ENCODE data around the gene HDAC4. TPM values are rescaled to one million over a fixed set of nuclear protein-coding genes. Genes with fewer than 3 reads are reported as not detected.

The HDAC4 gene
- total RNA-seq, 2 experiments from 2014 or later: 32.0 to 35.6 TPM

DNA sequence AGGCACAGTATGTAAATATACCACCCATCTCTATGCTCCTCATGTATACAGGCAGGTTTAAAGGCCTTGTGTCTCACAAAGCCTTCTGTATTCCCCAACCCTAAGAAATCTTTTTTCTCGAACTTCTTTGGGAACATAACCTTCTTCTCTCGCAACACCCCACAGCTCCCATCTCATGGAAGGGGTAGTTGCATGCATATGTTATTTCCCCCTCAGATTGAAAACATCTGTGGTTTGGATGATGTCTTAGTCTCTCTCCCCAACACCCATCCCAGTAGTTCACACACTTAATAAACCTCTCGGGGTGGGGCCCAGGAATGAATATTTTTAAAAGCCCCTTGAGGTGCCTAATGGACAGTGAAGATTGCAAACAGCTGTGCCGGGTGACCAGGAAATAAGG is 21.0 kb upstream of the HDAC4 start:
- Mint-ChIP-seq H3K27me3 (ENCODE audit: low read depth) (no peaks in the 10 kb centered on the region), H3K27ac (no peak overlapping the region), H3K4me1 (ENCODE audit: low read depth) (no peaks in the 10 kb centered on the region), H3K4me3 (no peak overlapping the region), H3K9me3 (no peaks in the 10 kb centered on the region), H3K36me3 (ENCODE audit: low read depth) (no peaks in the 10 kb centered on the region)
- intact Hi-C loops (cut with micrococcal nuclease): no loop called here
- DNase-seq: no peak
- CTCF ChIA-PET: no interaction called here

- intact Hi-C loops (cut with micrococcal nuclease): no loop called here
- H3K9me3 Mint-ChIP-seq: no peaks in the 10 kb centered on the region
- no peak overlapping the region for H3K4me3 Mint-ChIP-seq
- H3K27me3 Mint-ChIP-seq (ENCODE audit: low read depth): no peaks in the 10 kb centered on the region
- H3K4me1 Mint-ChIP-seq (ENCODE audit: low read depth): no peaks in the 10 kb centered on the region
- CTCF ChIA-PET: no interaction called here
- no peak overlapping the region for H3K27ac Mint-ChIP-seq
- no peak for DNase-seq
- no peaks in the 10 kb centered on the region for H3K36me3 Mint-ChIP-seq (ENCODE audit: low read depth)
Observed at GRCh38 chr2:239420082-239420481, 19.3 kb upstream of the HDAC4 start.

DNA sequence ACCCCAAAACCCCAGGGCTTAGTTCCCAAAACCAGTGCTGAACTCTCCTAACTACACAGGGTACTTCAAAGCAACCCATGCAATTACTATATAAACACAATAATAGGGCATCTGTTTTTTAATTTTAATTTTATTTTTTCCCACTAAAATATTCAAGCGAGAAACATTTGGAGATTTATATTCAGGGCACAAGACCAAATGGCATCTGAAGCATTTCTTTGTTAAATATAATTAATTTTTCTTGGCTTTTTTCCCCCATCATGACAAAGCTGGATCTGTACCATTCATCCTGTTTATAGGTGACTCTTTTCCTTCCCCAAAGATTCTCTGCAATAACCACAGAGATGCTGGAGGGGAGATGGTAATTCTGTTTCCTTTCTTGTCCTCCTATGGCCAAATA is 18.1 kb upstream of the HDAC4 start:
- intact Hi-C loops (cut with micrococcal nuclease): no loop called here
- no peaks in the 10 kb centered on the region for H3K27me3 Mint-ChIP-seq (ENCODE audit: low read depth)
- CTCF ChIA-PET: interaction anchor here (0.7 kb wide), 1 partner anchor 110 kb away, joined by 3 read pairs; no protein-coding TSS in a partner anchor
- DNase-seq: no peak
- peaks cover 2% of the 10 kb centered on the region for H3K36me3 Mint-ChIP-seq (ENCODE audit: low read depth)
- H3K4me1 Mint-ChIP-seq (ENCODE audit: low read depth): no peaks in the 10 kb centered on the region
- no peak overlapping the region for H3K27ac Mint-ChIP-seq
- no peak overlapping the region for H3K4me3 Mint-ChIP-seq
- peaks cover 5% of the 10 kb centered on the region for H3K9me3 Mint-ChIP-seq

DNA sequence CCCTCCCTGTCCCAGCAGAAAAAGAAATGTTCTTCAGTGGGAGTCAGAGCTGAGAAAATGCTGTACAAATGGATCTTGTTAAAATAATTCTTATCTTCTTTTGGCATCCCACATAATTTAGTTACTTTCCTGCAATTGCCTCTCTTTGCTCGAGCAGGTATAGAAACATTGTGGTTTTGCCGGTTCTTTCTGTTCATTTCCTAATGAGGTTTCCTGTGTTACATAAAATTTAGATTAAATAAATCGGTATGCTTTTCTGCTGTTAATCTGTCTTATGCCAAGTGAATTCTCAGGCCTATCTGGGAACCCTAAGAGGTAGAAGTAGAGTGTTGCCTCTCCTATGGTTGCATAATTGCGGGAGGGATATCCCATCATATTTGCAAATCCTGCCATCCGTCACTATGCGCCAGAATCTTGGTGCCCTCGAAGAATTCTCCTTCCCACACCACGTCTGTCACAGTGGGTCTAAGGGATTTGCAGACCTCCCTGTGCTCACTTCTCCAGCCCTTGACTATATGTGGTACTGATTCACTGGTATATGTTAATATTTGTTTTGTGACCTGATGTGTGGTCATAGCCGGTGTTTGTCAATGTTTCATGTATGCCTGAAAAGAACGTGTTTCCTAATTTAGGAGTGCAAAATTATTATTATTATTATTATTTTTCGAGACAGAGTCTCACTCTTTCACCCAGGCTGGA is 12.2 kb upstream of the HDAC4 start:
- no peak for DNase-seq
- H3K4me3 Mint-ChIP-seq: no peak overlapping the region

GRCh38 chr2:239411549-239412319 is 10.9 kb upstream of the HDAC4 start:
- DNase-seq: no peak
- no peak overlapping the region for H3K4me3 Mint-ChIP-seq
- no peak overlapping the region for H3K27ac Mint-ChIP-seq
- peaks cover 2% of the 10 kb centered on the region for H3K36me3 Mint-ChIP-seq (ENCODE audit: low read depth)
- CTCF ChIA-PET: no interaction called here
- peaks cover 10% of the 10 kb centered on the region for H3K4me1 Mint-ChIP-seq (ENCODE audit: low read depth)
- H3K9me3 Mint-ChIP-seq: peaks cover 7% of the 10 kb centered on the region
- intact Hi-C loops (cut with micrococcal nuclease): no loop called here
- H3K27me3 Mint-ChIP-seq (ENCODE audit: low read depth): no peaks in the 10 kb centered on the region

More for the DNA sequence above, 12.2 kb upstream of the HDAC4 start:
- no peak overlapping the region for H3K27ac Mint-ChIP-seq
- intact Hi-C loops (cut with micrococcal nuclease): no loop called here
- CTCF ChIA-PET: no interaction called here
- peaks cover 10% of the 10 kb centered on the region for H3K4me1 Mint-ChIP-seq (ENCODE audit: low read depth)
- no peaks in the 10 kb centered on the region for H3K27me3 Mint-ChIP-seq (ENCODE audit: low read depth)
- peaks cover 2% of the 10 kb centered on the region for H3K36me3 Mint-ChIP-seq (ENCODE audit: low read depth)
- peaks cover 7% of the 10 kb centered on the region for H3K9me3 Mint-ChIP-seq

DNA sequence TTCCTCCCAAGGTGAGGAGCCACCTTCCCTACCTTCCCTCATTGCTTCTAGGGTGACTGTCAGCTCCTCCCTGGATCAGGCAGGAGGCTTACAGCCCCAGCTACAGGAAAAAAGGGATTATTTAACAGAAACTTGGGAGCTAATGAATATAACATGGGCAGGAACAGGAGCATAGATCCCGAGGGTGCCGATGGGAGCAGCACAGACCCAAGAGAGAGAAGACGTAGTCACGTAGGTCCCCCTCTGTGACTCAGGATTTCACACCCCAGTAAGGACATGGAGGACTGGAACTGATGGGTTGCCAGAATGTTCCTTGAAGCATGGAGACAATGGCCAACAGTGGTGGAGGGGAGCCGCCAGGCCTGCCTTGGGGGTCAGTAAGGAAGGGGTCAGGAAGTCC is 10.3 kb upstream of the HDAC4 start:
- no peak for DNase-seq
- Mint-ChIP-seq H3K9me3 (peaks cover 7% of the 10 kb centered on the region), H3K4me3 (no peak overlapping the region), H3K27ac (no peak overlapping the region), H3K36me3 (ENCODE audit: low read depth) (peaks cover 2% of the 10 kb centered on the region), H3K27me3 (ENCODE audit: low read depth) (no peaks in the 10 kb centered on the region), H3K4me1 (ENCODE audit: low read depth) (peaks cover 10% of the 10 kb centered on the region)
- intact Hi-C loops (cut with micrococcal nuclease): no loop called here
- CTCF ChIA-PET: interaction anchor here (1.0 kb wide), 1 partner anchor 130 kb away, joined by 3 read pairs; no protein-coding TSS in a partner anchor

- no peak overlapping the region for H3K4me3 Mint-ChIP-seq
- CTCF ChIA-PET: interaction anchor here (1.0 kb wide), 1 partner anchor 131 kb away, joined by 3 read pairs; no protein-coding TSS in a partner anchor
- intact Hi-C loops (cut with micrococcal nuclease): no loop called here
Observed at GRCh38 chr2:239409976-239410375, 9.2 kb upstream of the HDAC4 start.

DNA sequence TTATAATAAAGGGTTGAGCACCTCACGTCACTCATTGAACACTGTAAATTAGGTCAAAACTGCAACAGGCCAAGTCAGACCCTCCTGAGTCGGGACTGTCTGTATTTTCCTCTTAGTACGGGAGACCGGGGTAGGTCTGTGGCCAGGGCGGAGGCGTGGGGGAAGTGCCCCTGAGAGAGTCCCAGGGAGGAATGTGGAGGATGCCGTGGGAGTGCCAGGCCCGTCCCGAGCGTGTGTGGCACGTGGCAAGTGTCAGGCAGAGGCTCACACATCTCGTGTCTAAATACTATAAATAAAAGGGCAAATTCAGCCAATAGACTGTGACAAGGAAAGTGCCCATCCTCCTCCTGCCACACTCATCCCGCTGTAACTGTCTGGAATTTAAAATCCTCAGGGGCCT is 6.3 kb upstream of the HDAC4 start:
- CTCF ChIA-PET: no interaction called here
- peaks cover 9% of the 10 kb centered on the region for H3K4me1 Mint-ChIP-seq (ENCODE audit: low read depth)
- no peak overlapping the region for H3K27ac Mint-ChIP-seq
- no peaks in the 10 kb centered on the region for H3K9me3 Mint-ChIP-seq
- no peak overlapping the region for H3K4me3 Mint-ChIP-seq
- no peaks in the 10 kb centered on the region for H3K27me3 Mint-ChIP-seq (ENCODE audit: low read depth)
- intact Hi-C loops (cut with micrococcal nuclease): no loop called here
- peaks cover 7% of the 10 kb centered on the region for H3K36me3 Mint-ChIP-seq (ENCODE audit: low read depth)
- no peak for DNase-seq

More at GRCh38 chr2:239409976-239410375, 9.2 kb upstream of the HDAC4 start:
- peaks cover 2% of the 10 kb centered on the region for H3K36me3 Mint-ChIP-seq (ENCODE audit: low read depth)
- H3K27ac Mint-ChIP-seq: no peak overlapping the region
- no peak for DNase-seq
- peaks cover 10% of the 10 kb centered on the region for H3K4me1 Mint-ChIP-seq (ENCODE audit: low read depth)
- H3K9me3 Mint-ChIP-seq: peaks cover 7% of the 10 kb centered on the region
- no peaks in the 10 kb centered on the region for H3K27me3 Mint-ChIP-seq (ENCODE audit: low read depth)

GRCh38 chr2:239406316-239406995 is 5.6 kb upstream of the HDAC4 start:
- no peaks in the 10 kb centered on the region for H3K27me3 Mint-ChIP-seq (ENCODE audit: low read depth)
- H3K9me3 Mint-ChIP-seq: no peaks in the 10 kb centered on the region
- intact Hi-C loops (cut with micrococcal nuclease): no loop called here
- peaks cover 12% of the 10 kb centered on the region for H3K4me1 Mint-ChIP-seq (ENCODE audit: low read depth)
- H3K36me3 Mint-ChIP-seq (ENCODE audit: low read depth): peaks cover 11% of the 10 kb centered on the region
- CTCF ChIA-PET: interaction anchor here (0.7 kb wide), 1 partner anchor 226 kb away, joined by 3 read pairs; no protein-coding TSS in a partner anchor
- no peak for DNase-seq
- H3K27ac Mint-ChIP-seq: no peak overlapping the region
- H3K4me3 Mint-ChIP-seq: no peak overlapping the region

DNA sequence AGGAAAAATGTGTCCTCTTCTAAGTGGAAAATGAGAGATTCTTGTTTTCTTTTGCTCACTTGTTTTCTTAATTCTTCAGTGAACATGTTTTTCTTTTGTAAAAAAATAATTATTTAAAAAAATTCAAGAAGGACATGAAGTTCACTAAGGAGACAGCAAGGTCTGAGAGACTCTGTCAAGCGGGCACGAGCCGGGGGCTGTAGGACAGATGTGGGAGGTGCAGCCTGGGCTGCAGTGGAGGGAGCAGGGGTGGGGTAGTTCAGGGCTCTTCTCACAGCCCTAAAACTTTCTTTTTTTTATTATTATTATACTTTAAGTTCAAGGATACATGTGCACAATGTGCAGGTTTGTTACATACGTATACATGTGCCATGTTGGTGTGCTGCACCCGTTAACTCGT is 4.3 kb upstream of the HDAC4 start:
- H3K27me3 Mint-ChIP-seq (ENCODE audit: low read depth): no peaks in the 10 kb centered on the region
- no peak overlapping the region for H3K27ac Mint-ChIP-seq
- H3K9me3 Mint-ChIP-seq: no peaks in the 10 kb centered on the region
- peaks cover 11% of the 10 kb centered on the region for H3K36me3 Mint-ChIP-seq (ENCODE audit: low read depth)
- no peak overlapping the region for H3K4me3 Mint-ChIP-seq
- DNase-seq: no peak
- CTCF ChIA-PET: interaction anchor here (1.0 kb wide), 1 partner anchor 137 kb away, joined by 3 read pairs; no protein-coding TSS in a partner anchor
- H3K4me1 Mint-ChIP-seq (ENCODE audit: low read depth): peaks cover 12% of the 10 kb centered on the region
- intact Hi-C loops (cut with micrococcal nuclease): no loop called here

DNA sequence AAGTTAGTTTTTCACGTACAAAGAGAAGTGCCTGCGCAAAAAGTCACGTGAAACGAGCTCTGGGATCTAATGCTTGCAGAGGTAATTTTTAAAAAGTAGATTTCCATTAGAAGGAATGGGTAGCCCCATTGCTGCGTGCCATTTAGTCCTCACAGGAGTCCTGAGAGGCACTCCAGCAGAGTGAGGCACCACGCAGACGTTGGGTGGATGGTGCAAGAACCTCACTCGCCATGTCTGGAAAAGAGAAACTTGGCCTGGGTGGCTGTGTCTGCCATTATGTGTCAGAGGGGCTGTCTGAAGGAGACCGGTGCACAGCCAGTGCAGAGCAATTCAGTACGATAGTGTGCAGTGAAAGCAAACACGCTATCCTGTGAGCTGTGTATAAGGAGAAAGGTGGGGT is 1.8 kb upstream of the HDAC4 start:
- Mint-ChIP-seq H3K4me3 (peak overlapping the region; percentile 87), H3K36me3 (ENCODE audit: low read depth) (peaks cover 11% of the 10 kb centered on the region), H3K9me3 (no peaks in the 10 kb centered on the region), H3K27me3 (ENCODE audit: low read depth) (no peaks in the 10 kb centered on the region), H3K4me1 (ENCODE audit: low read depth) (peaks cover 29% of the 10 kb centered on the region), H3K27ac (peak overlapping the region; percentile 2)
- CTCF ChIA-PET: interaction anchor here (1.1 kb wide), 2 partner anchors 136 to 259 kb away, joined by 3 to 4 read pairs; no protein-coding TSS in a partner anchor
- DNase-seq: no peak
- intact Hi-C loops (cut with micrococcal nuclease): loop anchor here (5.0 kb wide), 1 partner anchor 735 kb away; the partner anchor contains the start of gene COPS9

- Mint-ChIP-seq H3K4me3 (peak overlapping the region; percentile 87), H3K9me3 (no peaks in the 10 kb centered on the region), H3K27me3 (ENCODE audit: low read depth) (no peaks in the 10 kb centered on the region), H3K36me3 (ENCODE audit: low read depth) (peaks cover 11% of the 10 kb centered on the region), H3K4me1 (ENCODE audit: low read depth) (peaks cover 37% of the 10 kb centered on the region), H3K27ac (peak overlapping the region; percentile 95)
- peak; percentile 63 for DNase-seq
- CTCF ChIA-PET: interaction anchor here (1.1 kb wide), 1 partner anchor 135 kb away, joined by 4 read pairs; no protein-coding TSS in a partner anchor
- intact Hi-C loops (cut with micrococcal nuclease): loop anchor here (1.0 to 5.0 kb wide), 13 partner anchors 21 to 1164 kb away; partner anchors contain the start of genes COPS9 and NDUFA10
Observed at GRCh38 chr2:239401881-239402233, 1.0 kb upstream of the HDAC4 start.
